WTC11 (cell line): ENCODE data around the gene CNTNAP5. TPM values are rescaled to one million over a fixed set of nuclear protein-coding genes. Genes with fewer than 3 reads are reported as not detected.

Source experiments
- ATAC-seq: fragments of 200-7000 bp; cut with Tn5 transposase; 2 replicates; pipeline ENCODE4 v1.10.0; 2021; ENCODE audit warnings: mild to moderate bottlenecking, moderate library complexity
- CTCF ChIA-PET: fragments of 300-600 bp; sonication (Branson Sonifier 250); formaldehyde crosslinking; loops from one replicate; lab custom pipeline; 2021; ENCODE audit warnings: antibody characterized with exemption; lab: Charles Lee
- POLR2A ChIA-PET: fragments of 350-600 bp; sonication (Branson Sonifier 250); formaldehyde crosslinking; loops from one replicate; lab custom pipeline; 2021; ENCODE audit warnings: antibody characterized with exemption; lab: Charles Lee
- DNase-seq: peaks from one replicate; pipeline ENCODE4 v3.0.0; 2021; ENCODE audit warnings: low spot score
- H3K27ac Mint-ChIP-seq: 2 replicates; pipeline ENCODE4 v1.8.0; 2021; ENCODE audit warnings: mixed read lengths
- H3K27me3 Mint-ChIP-seq: 2 replicates; pipeline ENCODE4 v1.8.0; 2021; ENCODE audit warnings: low read depth, mild to moderate bottlenecking, moderate library complexity, mixed read lengths
- H3K36me3 Mint-ChIP-seq: 2 replicates; pipeline ENCODE4 v1.8.0; 2021; ENCODE audit warnings: mixed read lengths
- H3K4me1 Mint-ChIP-seq: 2 replicates; pipeline ENCODE4 v1.8.0; 2022; ENCODE audit warnings: mixed read lengths
- H3K4me3 Mint-ChIP-seq: 2 replicates; pipeline ENCODE4 v1.8.0; 2021; ENCODE audit warnings: mild to moderate bottlenecking, moderate library complexity, mixed read lengths
- H3K9me3 Mint-ChIP-seq: 2 replicates; pipeline ENCODE4 v1.8.0; 2021; ENCODE audit warnings: mixed read lengths
- JUN ChIP-seq: sonication (generic); formaldehyde crosslinking; IDR thresholded peaks from 2 replicates; pipeline ENCODE4 v1.8.0; 2023; ENCODE audit warnings: mild to moderate bottlenecking, missing genetic modification reagents
- NFATC4 ChIP-seq: fragments of 250-450 bp; sonication (Bioruptor Pico); IDR thresholded peaks from 2 replicates; pipeline ENCODE4 v1.9.0; 2021; ENCODE audit warnings: mild to moderate bottlenecking
- NFYB ChIP-seq: sonication (generic); formaldehyde crosslinking; conservative IDR thresholded peaks from 2 replicates; pipeline ENCODE4 v1.8.0; 2022; ENCODE audit warnings: low read depth, missing genetic modification reagents
- NR1H2 ChIP-seq: sonication (generic); formaldehyde crosslinking; IDR thresholded peaks from 2 replicates; pipeline ENCODE4 v1.9.0; 2021; ENCODE audit warnings: mild to moderate bottlenecking, moderate library complexity, missing genetic modification reagents
- PREB ChIP-seq: sonication (generic); formaldehyde crosslinking; IDR thresholded peaks from 2 replicates; pipeline ENCODE4 v1.8.1; 2022; ENCODE audit warnings: mild to moderate bottlenecking, missing genetic modification reagents, moderate library complexity, borderline replicate concordance
- RORB ChIP-seq: fragments of 250-450 bp; sonication (Bioruptor Pico); IDR thresholded peaks from 2 replicates; pipeline ENCODE4 v1.9.0; 2021; ENCODE audit warnings: mild to moderate bottlenecking
- SMAD3 ChIP-seq: sonication (generic); formaldehyde crosslinking; IDR thresholded peaks from 2 replicates; pipeline ENCODE4 v1.8.0; 2022; ENCODE audit warnings: missing genetic modification reagents, mild to moderate bottlenecking, borderline replicate concordance
- TP53 ChIP-seq: sonication (generic); formaldehyde crosslinking; IDR thresholded peaks from 2 replicates; pipeline ENCODE4 v1.8.1; 2023; ENCODE audit warnings: mild to moderate bottlenecking, missing genetic modification reagents
- ZMAT4 ChIP-seq: fragments of 250-450 bp; sonication (Bioruptor Pico); IDR thresholded peaks from 2 replicates; pipeline ENCODE4 v1.9.0; 2021; ENCODE audit warnings: mild to moderate bottlenecking
- ZNF138 ChIP-seq: sonication (generic); formaldehyde crosslinking; conservative IDR thresholded peaks from 2 replicates; pipeline ENCODE4 v1.8.1; 2022; ENCODE audit warnings: mild to moderate bottlenecking, moderate library complexity, missing genetic modification reagents
- ZNF281 ChIP-seq: sonication (generic); formaldehyde crosslinking; IDR thresholded peaks from 2 replicates; pipeline ENCODE4 v1.8.0; 2023; ENCODE audit warnings: mild to moderate bottlenecking, missing genetic modification reagents
- ZNF425 ChIP-seq: fragments of 250-450 bp; sonication (Bioruptor Pico); conservative IDR thresholded peaks from 2 replicates; pipeline ENCODE4 v1.9.0; 2021; ENCODE audit warnings: mild to moderate bottlenecking
- ZNF671 ChIP-seq: fragments of 250-450 bp; sonication (Bioruptor Pico); IDR thresholded peaks from 2 replicates; pipeline ENCODE4 v1.8.0; 2021; ENCODE audit warnings: mild to moderate bottlenecking
- total RNA-seq: library from RNA; stranded (reverse); gene quantifications from 3 replicates; pipeline ENCODE4 v1.2.3, GENCODE V29; 2021
- TF ChIP-seq, protein P1 (sequence below): sonication (generic); formaldehyde crosslinking; IDR thresholded peaks from 2 replicates; pipeline ENCODE4 v1.8.0; 2023; ENCODE audit warnings: missing genetic modification reagents, mild to moderate bottlenecking, borderline replicate concordance
- TF ChIP-seq, protein P2 (sequence below): fragments of 250-450 bp; sonication (Bioruptor Pico); IDR thresholded peaks from 2 replicates; pipeline ENCODE4 v2.1.2; 2022; ENCODE audit warnings: mild to moderate bottlenecking, moderate library complexity

CNTNAP5 gene
- total RNA-seq, 1 experiment from 2014 or later, result 0.22 TPM

- ChIA-PET POLR2A (no interaction called here), CTCF (no interaction called here)
- H3K36me3 Mint-ChIP-seq, result no peaks in the 10 kb centered on the region
- peaks cover 20% of the 10 kb centered on the region for H3K4me1 Mint-ChIP-seq
- no peak overlapping the region for H3K27ac Mint-ChIP-seq
- DNase-seq, result no peak
- TF ChIP-seq ZNF138 (CRISPR knock-in tag), result no peak
- no peak for TF ChIP-seq NFYB (CRISPR knock-in tag)
- TF ChIP-seq, protein P1, sequence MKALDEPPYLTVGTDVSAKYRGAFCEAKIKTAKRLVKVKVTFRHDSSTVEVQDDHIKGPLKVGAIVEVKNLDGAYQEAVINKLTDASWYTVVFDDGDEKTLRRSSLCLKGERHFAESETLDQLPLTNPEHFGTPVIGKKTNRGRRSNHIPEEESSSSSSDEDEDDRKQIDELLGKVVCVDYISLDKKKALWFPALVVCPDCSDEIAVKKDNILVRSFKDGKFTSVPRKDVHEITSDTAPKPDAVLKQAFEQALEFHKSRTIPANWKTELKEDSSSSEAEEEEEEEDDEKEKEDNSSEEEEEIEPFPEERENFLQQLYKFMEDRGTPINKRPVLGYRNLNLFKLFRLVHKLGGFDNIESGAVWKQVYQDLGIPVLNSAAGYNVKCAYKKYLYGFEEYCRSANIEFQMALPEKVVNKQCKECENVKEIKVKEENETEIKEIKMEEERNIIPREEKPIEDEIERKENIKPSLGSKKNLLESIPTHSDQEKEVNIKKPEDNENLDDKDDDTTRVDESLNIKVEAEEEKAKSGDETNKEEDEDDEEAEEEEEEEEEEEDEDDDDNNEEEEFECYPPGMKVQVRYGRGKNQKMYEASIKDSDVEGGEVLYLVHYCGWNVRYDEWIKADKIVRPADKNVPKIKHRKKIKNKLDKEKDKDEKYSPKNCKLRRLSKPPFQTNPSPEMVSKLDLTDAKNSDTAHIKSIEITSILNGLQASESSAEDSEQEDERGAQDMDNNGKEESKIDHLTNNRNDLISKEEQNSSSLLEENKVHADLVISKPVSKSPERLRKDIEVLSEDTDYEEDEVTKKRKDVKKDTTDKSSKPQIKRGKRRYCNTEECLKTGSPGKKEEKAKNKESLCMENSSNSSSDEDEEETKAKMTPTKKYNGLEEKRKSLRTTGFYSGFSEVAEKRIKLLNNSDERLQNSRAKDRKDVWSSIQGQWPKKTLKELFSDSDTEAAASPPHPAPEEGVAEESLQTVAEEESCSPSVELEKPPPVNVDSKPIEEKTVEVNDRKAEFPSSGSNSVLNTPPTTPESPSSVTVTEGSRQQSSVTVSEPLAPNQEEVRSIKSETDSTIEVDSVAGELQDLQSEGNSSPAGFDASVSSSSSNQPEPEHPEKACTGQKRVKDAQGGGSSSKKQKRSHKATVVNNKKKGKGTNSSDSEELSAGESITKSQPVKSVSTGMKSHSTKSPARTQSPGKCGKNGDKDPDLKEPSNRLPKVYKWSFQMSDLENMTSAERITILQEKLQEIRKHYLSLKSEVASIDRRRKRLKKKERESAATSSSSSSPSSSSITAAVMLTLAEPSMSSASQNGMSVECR (CRISPR knock-in tag), result no peak
- TF ChIP-seq NR1H2 (CRISPR knock-in tag), result no peak
- no peak for TF ChIP-seq ZNF671 (CRISPR knock-in tag)
- TF ChIP-seq NFATC4, result no peak
- TF ChIP-seq, protein P2, sequence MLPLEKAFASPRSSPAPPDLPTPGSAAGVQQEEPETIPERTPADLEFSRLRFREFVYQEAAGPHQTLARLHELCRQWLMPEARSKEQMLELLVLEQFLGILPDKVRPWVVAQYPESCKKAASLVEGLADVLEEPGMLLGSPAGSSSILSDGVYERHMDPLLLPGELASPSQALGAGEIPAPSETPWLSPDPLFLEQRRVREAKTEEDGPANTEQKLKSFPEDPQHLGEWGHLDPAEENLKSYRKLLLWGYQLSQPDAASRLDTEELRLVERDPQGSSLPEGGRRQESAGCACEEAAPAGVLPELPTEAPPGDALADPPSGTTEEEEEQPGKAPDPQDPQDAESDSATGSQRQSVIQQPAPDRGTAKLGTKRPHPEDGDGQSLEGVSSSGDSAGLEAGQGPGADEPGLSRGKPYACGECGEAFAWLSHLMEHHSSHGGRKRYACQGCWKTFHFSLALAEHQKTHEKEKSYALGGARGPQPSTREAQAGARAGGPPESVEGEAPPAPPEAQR (CRISPR knock-in tag), result no peak
- no peak for TF ChIP-seq ZNF425 (CRISPR knock-in tag)
- TF ChIP-seq ZMAT4, result no peak
- TF ChIP-seq RORB (CRISPR knock-in tag), result no peak
- no peak for TF ChIP-seq SMAD3 (CRISPR knock-in tag)
- TF ChIP-seq PREB (CRISPR knock-in tag), result no peak
- TF ChIP-seq TP53 (CRISPR knock-in tag), result no peak
- no peak for TF ChIP-seq ZNF281 (CRISPR knock-in tag)
- no peak for TF ChIP-seq JUN (CRISPR knock-in tag)
- H3K4me3 Mint-ChIP-seq, result no peak overlapping the region
- H3K9me3 Mint-ChIP-seq, result no peaks in the 10 kb centered on the region
- no peak for ATAC-seq
- no peaks in the 10 kb centered on the region; the same call in 1 of the 2 replicates for H3K27me3 Mint-ChIP-seq
Measured at GRCh38 chr2:124661558-124661957, 636.5 kb downstream of the CNTNAP5 start.
